CD14-positive monocyte (primary cell): Measurements from ENCODE around the gene PDE4D. TPM values are rescaled to one million over a fixed set of nuclear protein-coding genes. Genes with fewer than 3 reads are reported as not detected.

ENCODE experiments used
- DNase-seq, 3 donors: peaks; one replicate each; pipeline ENCODE4 v3.0.0-alpha.2; 2011 to 2022
- H2AFZ ChIP-seq: 2 replicates; pipeline ENCODE4 v1.6.0; 2012; ENCODE audit warnings: mild to moderate bottlenecking, low read depth, low read length, inconsistent platforms; ENCODE audit not compliant: insufficient read depth, poor library complexity, severe bottlenecking
- H3K27ac ChIP-seq, 2 donors: 1 replicate in 1 of 2; 2 replicates in 1 of 2; pipeline ENCODE4 v1.5.1; 2012 to 2013; ENCODE audit warnings: low read length in 2 of 2, control low read depth in 1 of 2, inconsistent platforms in 1 of 2, low read depth in 1 of 2, mild to moderate bottlenecking in 1 of 2
- H3K27me3 ChIP-seq, 2 donors: one replicate each; pipeline versions ENCODE4 v1.6.0 to v1.6.1; 2011 to 2013; ENCODE audit warnings: low read length in 2 of 2; ENCODE audit not compliant: control insufficient read depth in 2 of 2, insufficient read depth in 2 of 2
- H3K36me3 ChIP-seq, 2 donors: replicated peaks in 1 of 2; 1 replicate in 1 of 2; 2 replicates in 1 of 2; pipeline versions ENCODE4 v1.5.1 to v1.6.1; 2012 to 2013; ENCODE audit warnings: low read length in 2 of 2, control low read depth in 1 of 2, inconsistent platforms in 1 of 2, mild to moderate bottlenecking in 1 of 2; ENCODE audit not compliant: insufficient read depth in 2 of 2, control insufficient read depth in 1 of 2
- H3K4me1 ChIP-seq, 2 donors: 1 replicate in 1 of 2; 2 replicates in 1 of 2; pipeline versions ENCODE4 v1.5.1 to v1.6.1; 2012 to 2013; ENCODE audit warnings: low read length in 2 of 2, control low read depth in 1 of 2, inconsistent platforms in 1 of 2, mild to moderate bottlenecking in 1 of 2, moderate library complexity in 1 of 2; ENCODE audit not compliant: insufficient read depth in 2 of 2, control insufficient read depth in 1 of 2
- H3K4me2 ChIP-seq: replicated peaks from 2 replicates; pipeline ENCODE3; 2012; ENCODE audit warnings: low read length, moderate library complexity, mild to moderate bottlenecking; ENCODE audit not compliant: poor library complexity, severe bottlenecking; ENCODE audit errors: extremely low read depth
- H3K4me3 ChIP-seq, 3 experiments: fragments of 200-600 bp in 1 of 3; sonication (generic) in 1 of 3; replicated peaks in 1 of 3; 1 replicate in 2 of 3; 2 replicates in 1 of 3; pipeline ENCODE4 v1.5.1; 2011 to 2013; ENCODE audit warnings: low read length in 3 of 3, mild to moderate bottlenecking in 3 of 3, control low read depth in 2 of 3, low read depth in 2 of 3, inconsistent platforms in 1 of 3, moderate library complexity in 1 of 3
- H3K79me2 ChIP-seq: 2 replicates; pipeline ENCODE4 v1.6.0; 2012; ENCODE audit warnings: mild to moderate bottlenecking, control low read depth, inconsistent platforms, low read length, moderate library complexity; ENCODE audit not compliant: insufficient read depth
- H3K9ac ChIP-seq: 2 replicates; pipeline ENCODE4 v1.6.0; 2017; ENCODE audit warnings: low read length, mild to moderate bottlenecking; ENCODE audit not compliant: insufficient read depth, poor library complexity, severe bottlenecking
- H3K9me3 ChIP-seq, 2 donors: replicated peaks in 1 of 2; 1 replicate in 1 of 2; 2 replicates in 1 of 2; pipeline versions ENCODE4 v1.5.1 to v1.6.1; 2012 to 2013; ENCODE audit warnings: low read length in 2 of 2, control low read depth in 1 of 2; ENCODE audit not compliant: control insufficient read depth in 1 of 2, insufficient read depth in 1 of 2
- H4K20me1 ChIP-seq: 2 replicates; pipeline ENCODE4 v1.6.0; 2012; ENCODE audit warnings: mild to moderate bottlenecking, low read length, control low read depth, moderate library complexity; ENCODE audit not compliant: insufficient read depth
- H3K27ac Mint-ChIP-seq, 7 donors: one replicate each; pipeline ENCODE4 v1.8.0; 2020; ENCODE audit warnings: mild to moderate bottlenecking in 7 of 7, mixed read lengths in 7 of 7, moderate library complexity in 6 of 7, inconsistent platforms in 2 of 7
- H3K27me3 Mint-ChIP-seq, 3 donors: one replicate each; pipeline ENCODE4 v1.8.0; 2021 to 2022; ENCODE audit warnings: low read depth in 3 of 3, mild to moderate bottlenecking in 3 of 3, mixed read lengths in 3 of 3, moderate library complexity in 3 of 3, inconsistent platforms in 1 of 3
- H3K36me3 Mint-ChIP-seq, 2 donors: one replicate each; pipeline ENCODE4 v1.8.0; 2020; ENCODE audit warnings: mixed read lengths in 2 of 2, inconsistent platforms in 1 of 2, mild to moderate bottlenecking in 1 of 2
- H3K4me1 Mint-ChIP-seq: one replicate; pipeline ENCODE4 v1.8.0; 2020; ENCODE audit warnings: mild to moderate bottlenecking, mixed read lengths
- H3K4me3 Mint-ChIP-seq, 2 donors: one replicate each; pipeline ENCODE4 v1.8.0; 2020; ENCODE audit warnings: mild to moderate bottlenecking in 2 of 2, mixed read lengths in 2 of 2, moderate library complexity in 1 of 2
- H3K9me3 Mint-ChIP-seq, 7 donors: one replicate each; pipeline ENCODE4 v1.8.0; 2020 to 2022; ENCODE audit warnings: mixed read lengths in 7 of 7, mild to moderate bottlenecking in 6 of 7, moderate library complexity in 6 of 7, inconsistent platforms in 2 of 7
- WGBS: methylation state at CpG from one replicate; pipeline ENCODE4 v1.1.5; 2013; ENCODE audit warnings: missing lambda C conversion rate; ENCODE audit not compliant: insufficient coverage; 5-methylcytosine and 5-hydroxymethylcytosine counted together
- intact Hi-C, 2 donors: fragments of 100-400 bp; cut with micrococcal nuclease; formaldehyde crosslinking; loops; one replicate each; pipeline versions ENCODE4 v1.15.0 to v1.15.1; 2023
- polyA plus RNA-seq, 3 donors: library from polyadenylated mRNA; depleted of rRNA in 1 of 3; unstranded in 2 of 3; stranded (reverse) in 1 of 3; fragments of 300-500 nt in 2 of 3; fragments of >200 nt in 1 of 3; fragmentation: Illumina TruSeq in 2 of 3; gene quantifications; 1 replicate in 2 of 3; 2 replicates in 1 of 3; pipeline ENCODE4 v1.2.3, GENCODE V29; 2012 to 2021
- TF ChIP-seq, protein P1 (sequence below): fragments of 200-600 bp; IDR thresholded peaks from one replicate; pipeline ENCODE4 v1.8.0; 2022; ENCODE audit warnings: antibody characterized with exemption, mild to moderate bottlenecking

The PDE4D gene
- polyA plus RNA-seq, 3 donors, result 1.9 to 3.4 (median 2.8) TPM

DNA sequence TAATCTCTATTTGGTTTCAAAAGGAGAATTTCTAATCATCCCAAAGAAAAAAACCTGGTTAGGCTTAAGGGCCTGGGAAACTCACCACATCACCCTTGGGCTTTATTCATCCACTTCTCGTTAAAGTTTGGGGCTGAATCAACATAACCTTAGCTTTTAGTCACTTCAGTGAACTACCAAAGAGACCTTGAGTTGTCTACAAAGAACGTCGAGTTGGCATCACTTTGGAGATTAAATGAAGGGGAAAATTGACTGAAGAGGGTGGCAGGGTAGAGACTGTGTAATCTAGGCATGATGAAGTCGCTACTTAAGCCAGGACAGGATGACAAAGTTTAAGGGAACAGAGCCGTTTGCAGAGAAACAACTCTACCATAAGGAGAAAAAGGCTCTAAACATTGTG is 969.2 kb downstream of the PDE4D start:
- Mint-ChIP-seq H3K27me3 (peaks cover 0 to 4% (median 1%) of the 10 kb centered on the region in 3 donors), H3K9me3 (no peaks in the 10 kb centered on the region), H3K36me3 (no peaks in the 10 kb centered on the region), H3K4me3 (no peak overlapping the region), H3K27ac (no peak overlapping the region), H3K4me1 (peaks cover 23% of the 10 kb centered on the region)
- WGBS, result 79% methylated on average over 2 of the region's 5 CpGs
- H3K36me3 ChIP-seq, result no peaks in the 10 kb centered on the region
- no peak for DNase-seq
- H4K20me1 ChIP-seq, result no peaks in the 10 kb centered on the region
- no peaks in the 10 kb centered on the region for H3K79me2 ChIP-seq
- H3K4me3 ChIP-seq, result no peak overlapping the region
- no peaks in the 10 kb centered on the region for H3K27me3 ChIP-seq
- TF ChIP-seq, protein P1, sequence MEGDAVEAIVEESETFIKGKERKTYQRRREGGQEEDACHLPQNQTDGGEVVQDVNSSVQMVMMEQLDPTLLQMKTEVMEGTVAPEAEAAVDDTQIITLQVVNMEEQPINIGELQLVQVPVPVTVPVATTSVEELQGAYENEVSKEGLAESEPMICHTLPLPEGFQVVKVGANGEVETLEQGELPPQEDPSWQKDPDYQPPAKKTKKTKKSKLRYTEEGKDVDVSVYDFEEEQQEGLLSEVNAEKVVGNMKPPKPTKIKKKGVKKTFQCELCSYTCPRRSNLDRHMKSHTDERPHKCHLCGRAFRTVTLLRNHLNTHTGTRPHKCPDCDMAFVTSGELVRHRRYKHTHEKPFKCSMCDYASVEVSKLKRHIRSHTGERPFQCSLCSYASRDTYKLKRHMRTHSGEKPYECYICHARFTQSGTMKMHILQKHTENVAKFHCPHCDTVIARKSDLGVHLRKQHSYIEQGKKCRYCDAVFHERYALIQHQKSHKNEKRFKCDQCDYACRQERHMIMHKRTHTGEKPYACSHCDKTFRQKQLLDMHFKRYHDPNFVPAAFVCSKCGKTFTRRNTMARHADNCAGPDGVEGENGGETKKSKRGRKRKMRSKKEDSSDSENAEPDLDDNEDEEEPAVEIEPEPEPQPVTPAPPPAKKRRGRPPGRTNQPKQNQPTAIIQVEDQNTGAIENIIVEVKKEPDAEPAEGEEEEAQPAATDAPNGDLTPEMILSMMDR, result no peak
- H3K27ac ChIP-seq, result no peak overlapping the region
- no peak overlapping the region for H3K9ac ChIP-seq
- intact Hi-C loops, result no loop called here
- H3K9me3 ChIP-seq, result no peaks in the 10 kb centered on the region
- no peak overlapping the region for H2AFZ ChIP-seq
- peaks cover 9 to 10% of the 10 kb centered on the region in 2 donors for H3K4me1 ChIP-seq
- H3K4me2 ChIP-seq, result no peak overlapping the region

DNA sequence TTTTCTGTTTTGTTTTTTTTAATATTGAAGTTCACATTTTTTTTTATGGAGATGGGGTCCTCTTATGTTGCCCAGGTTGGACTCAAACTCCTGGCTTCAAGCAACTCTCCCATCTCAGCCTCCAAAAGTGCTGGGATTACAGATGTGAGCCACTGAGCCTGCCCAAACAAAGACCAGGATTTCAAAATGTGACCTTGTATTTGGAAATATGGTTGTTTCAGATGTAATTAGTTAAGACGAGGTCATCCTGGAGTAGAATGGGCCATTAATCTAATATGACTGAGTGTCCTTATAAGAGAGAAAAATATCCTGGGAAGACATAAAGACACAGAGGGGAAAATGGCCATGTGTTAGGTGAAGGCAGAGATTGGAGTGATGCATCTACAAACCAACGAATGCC is 970.2 kb downstream of the PDE4D start:
- Histone ChIP-seq H3K4me3 (no peak overlapping the region), H4K20me1 (no peaks in the 10 kb centered on the region), H3K27me3 (no peaks in the 10 kb centered on the region), H3K27ac (no peak overlapping the region), H3K4me2 (no peak overlapping the region), H3K79me2 (no peaks in the 10 kb centered on the region), H3K4me1 (peaks cover 9 to 10% of the 10 kb centered on the region in 2 donors), H3K36me3 (no peaks in the 10 kb centered on the region), H2AFZ (no peak overlapping the region), H3K9me3 (no peaks in the 10 kb centered on the region), H3K9ac (no peak overlapping the region)
- no peaks in the 10 kb centered on the region for H3K9me3 Mint-ChIP-seq
- 100% methylated on average over 2 of the region's 2 CpGs for WGBS
- peaks cover 0 to 4% (median 1%) of the 10 kb centered on the region in 3 donors for H3K27me3 Mint-ChIP-seq
- no peak for DNase-seq
- H3K27ac Mint-ChIP-seq, result no peak overlapping the region
- no peak overlapping the region for H3K4me3 Mint-ChIP-seq
- TF ChIP-seq, protein P1, result no peak
- H3K4me1 Mint-ChIP-seq, result peaks cover 23% of the 10 kb centered on the region
- no peaks in the 10 kb centered on the region for H3K36me3 Mint-ChIP-seq
- intact Hi-C loops, result no loop called here
